ENCODE results near the gene NPC1. TPM values are rescaled to one million over a fixed set of nuclear protein-coding genes. Genes with fewer than 3 reads are reported as not detected.

Gene NPC1
- total RNA-seq, 1 donor from 2014 or later, result 24.1 TPM

DNA sequence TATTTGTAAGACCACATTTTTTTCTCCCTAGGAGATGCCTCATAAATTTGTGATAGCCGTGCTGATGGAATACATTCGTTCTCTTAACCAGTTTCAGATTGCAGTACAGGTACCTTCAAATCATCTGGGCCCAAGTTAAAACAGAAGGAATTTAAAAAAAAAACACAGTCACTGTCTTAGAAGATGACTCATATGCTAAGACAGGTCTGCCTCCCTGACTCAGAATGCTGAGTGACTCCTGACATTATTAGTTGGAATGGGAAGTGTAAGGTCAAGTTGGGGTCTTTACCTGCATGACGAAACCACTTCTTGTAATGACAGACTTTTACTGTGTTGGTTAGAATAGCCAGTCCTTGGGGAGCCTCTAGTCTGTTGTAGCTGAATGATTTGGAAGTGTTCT, 56.7 kb downstream of the NPC1 start:
- H3K27ac Mint-ChIP-seq (ENCODE audit: unreplicated experiment), result no peak overlapping the region
- TF ChIP-seq, protein P1, sequence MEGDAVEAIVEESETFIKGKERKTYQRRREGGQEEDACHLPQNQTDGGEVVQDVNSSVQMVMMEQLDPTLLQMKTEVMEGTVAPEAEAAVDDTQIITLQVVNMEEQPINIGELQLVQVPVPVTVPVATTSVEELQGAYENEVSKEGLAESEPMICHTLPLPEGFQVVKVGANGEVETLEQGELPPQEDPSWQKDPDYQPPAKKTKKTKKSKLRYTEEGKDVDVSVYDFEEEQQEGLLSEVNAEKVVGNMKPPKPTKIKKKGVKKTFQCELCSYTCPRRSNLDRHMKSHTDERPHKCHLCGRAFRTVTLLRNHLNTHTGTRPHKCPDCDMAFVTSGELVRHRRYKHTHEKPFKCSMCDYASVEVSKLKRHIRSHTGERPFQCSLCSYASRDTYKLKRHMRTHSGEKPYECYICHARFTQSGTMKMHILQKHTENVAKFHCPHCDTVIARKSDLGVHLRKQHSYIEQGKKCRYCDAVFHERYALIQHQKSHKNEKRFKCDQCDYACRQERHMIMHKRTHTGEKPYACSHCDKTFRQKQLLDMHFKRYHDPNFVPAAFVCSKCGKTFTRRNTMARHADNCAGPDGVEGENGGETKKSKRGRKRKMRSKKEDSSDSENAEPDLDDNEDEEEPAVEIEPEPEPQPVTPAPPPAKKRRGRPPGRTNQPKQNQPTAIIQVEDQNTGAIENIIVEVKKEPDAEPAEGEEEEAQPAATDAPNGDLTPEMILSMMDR (IDR thresholded peaks at IDR 0.05; ENCODE audit: unreplicated experiment), result no peak

DNA sequence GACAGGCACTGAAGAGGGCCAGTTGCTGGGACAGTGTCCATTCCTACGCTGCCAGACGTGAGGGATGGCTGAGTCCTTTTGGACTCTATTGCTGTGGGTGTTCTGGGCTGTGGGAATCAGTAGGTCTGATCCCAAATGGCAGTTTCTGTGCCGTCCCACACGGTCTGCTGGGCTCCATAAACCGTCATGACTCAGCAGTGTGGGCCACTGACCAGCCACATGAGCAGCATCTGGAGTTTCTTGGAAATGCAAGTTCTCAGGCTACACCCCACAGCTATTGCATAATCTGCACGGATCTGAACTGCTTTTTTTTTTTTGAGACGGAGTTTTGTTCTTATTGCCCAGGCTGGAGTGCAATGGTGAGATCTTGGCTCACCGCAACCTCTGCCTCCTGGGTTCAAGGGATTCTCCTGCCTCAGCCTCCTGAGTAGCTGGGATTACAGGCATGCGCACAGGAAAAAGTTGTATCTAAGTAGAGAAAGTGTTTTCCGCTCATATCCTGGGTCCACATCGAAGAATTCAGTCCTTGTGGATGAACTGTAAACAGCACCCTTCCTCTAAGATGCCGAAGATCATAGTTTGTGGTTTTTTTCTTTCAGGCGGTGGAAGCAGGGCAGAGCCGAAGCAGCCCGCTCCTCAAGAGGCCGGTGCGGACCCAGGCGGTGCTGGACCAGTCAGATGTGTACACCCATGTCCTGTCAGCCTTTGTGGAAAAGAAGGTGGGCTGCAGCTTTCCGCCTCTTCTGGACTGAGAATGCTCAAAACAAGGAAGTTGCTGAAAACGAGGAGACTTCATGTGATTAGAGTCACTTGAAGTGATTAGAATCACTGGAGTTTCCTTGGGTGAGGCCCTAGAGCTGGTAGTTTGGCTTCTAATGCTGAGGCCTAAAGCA, 57.5 kb downstream of the NPC1 start:
- no peak for DNase-seq (ENCODE audit: low spot score)
- H3K9me3 Mint-ChIP-seq (ENCODE audit: unreplicated experiment), result no peaks in the 10 kb centered on the region
- peaks cover 48% of the 10 kb centered on the region for H3K36me3 Mint-ChIP-seq (ENCODE audit: low read depth, unreplicated experiment)
- H3K4me3 Mint-ChIP-seq (ENCODE audit: unreplicated experiment), result peak overlapping the region; percentile 11
- TF ChIP-seq, protein P1 (IDR thresholded peaks at IDR 0.05; ENCODE audit: unreplicated experiment), result no peak
- no peaks in the 10 kb centered on the region for H3K4me1 Mint-ChIP-seq (ENCODE audit: unreplicated experiment)
- no peak overlapping the region for H3K27ac Mint-ChIP-seq (ENCODE audit: unreplicated experiment)
- no peaks in the 10 kb centered on the region for H3K27me3 Mint-ChIP-seq (ENCODE audit: unreplicated experiment)

More for the DNA sequence above, 56.7 kb downstream of the NPC1 start:
- Mint-ChIP-seq H3K9me3 (ENCODE audit: unreplicated experiment) (no peaks in the 10 kb centered on the region), H3K4me1 (ENCODE audit: unreplicated experiment) (no peaks in the 10 kb centered on the region), H3K4me3 (ENCODE audit: unreplicated experiment) (no peak overlapping the region), H3K27me3 (ENCODE audit: unreplicated experiment) (no peaks in the 10 kb centered on the region), H3K36me3 (ENCODE audit: low read depth, unreplicated experiment) (peaks cover 46% of the 10 kb centered on the region)
- no peak for DNase-seq (ENCODE audit: low spot score)

DNA sequence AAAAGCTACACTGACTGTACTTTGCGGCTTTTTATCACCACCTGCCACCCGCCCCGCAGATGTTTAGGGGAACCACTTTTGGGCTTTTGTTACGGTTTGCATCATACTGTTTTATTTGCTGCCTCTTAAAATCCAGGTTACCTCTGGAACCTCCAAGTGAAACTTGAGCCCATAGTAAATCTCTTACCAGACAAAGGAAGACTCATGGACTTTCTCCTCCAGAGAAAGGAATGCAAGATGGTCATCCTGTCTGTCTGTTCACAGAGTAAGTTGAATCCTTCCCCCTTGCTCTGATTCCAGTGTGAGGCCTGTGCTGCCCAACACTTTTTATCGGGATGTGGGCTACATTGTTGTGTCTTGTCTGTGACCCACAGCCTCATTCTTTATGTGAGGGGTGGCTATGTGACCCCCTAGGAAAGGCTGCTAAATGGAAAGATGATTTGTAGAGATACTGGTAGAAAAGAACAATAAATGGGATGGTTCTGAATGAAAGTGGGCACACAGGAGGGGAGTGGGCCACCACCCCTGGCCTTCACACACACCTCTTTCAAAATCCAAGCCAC, 59.7 kb downstream of the NPC1 start:
- TF ChIP-seq, protein P1 (IDR thresholded peaks at IDR 0.05; ENCODE audit: unreplicated experiment), result no peak
- Mint-ChIP-seq H3K27me3 (ENCODE audit: unreplicated experiment) (no peaks in the 10 kb centered on the region), H3K4me1 (ENCODE audit: unreplicated experiment) (peaks cover 11% of the 10 kb centered on the region), H3K9me3 (ENCODE audit: unreplicated experiment) (no peaks in the 10 kb centered on the region), H3K36me3 (ENCODE audit: low read depth, unreplicated experiment) (peaks cover 48% of the 10 kb centered on the region), H3K27ac (ENCODE audit: unreplicated experiment) (no peak overlapping the region), H3K4me3 (ENCODE audit: unreplicated experiment) (no peak overlapping the region)
- DNase-seq (ENCODE audit: low spot score), result no peak

DNA sequence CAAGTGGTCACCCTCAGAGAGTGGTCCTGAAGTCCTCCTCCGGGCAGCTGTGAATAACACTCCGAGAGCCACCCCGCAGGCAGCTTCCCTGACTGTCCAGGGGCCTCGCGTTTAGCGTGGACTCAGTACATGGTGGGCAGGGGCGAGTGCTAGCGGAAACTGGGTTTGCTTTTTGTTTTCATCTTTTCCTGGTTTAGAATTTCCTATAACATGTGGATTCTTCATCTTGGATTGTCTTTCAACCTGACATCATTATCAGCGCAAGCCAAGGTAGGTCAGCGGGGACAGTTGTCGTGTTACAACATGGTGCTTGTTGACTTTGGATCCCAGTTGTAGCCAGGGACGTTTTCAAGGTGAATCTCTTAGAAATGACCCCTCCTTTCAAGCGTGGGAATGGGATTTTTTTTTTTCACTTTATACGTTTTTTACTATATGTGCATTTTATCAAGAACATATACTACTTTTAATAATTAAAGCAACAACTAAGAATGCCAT, 62.0 kb downstream of the NPC1 start:
- Mint-ChIP-seq H3K36me3 (ENCODE audit: low read depth, unreplicated experiment) (peaks cover 42% of the 10 kb centered on the region), H3K9me3 (ENCODE audit: unreplicated experiment) (no peaks in the 10 kb centered on the region), H3K4me1 (ENCODE audit: unreplicated experiment) (peaks cover 11% of the 10 kb centered on the region), H3K4me3 (ENCODE audit: unreplicated experiment) (no peak overlapping the region), H3K27me3 (ENCODE audit: unreplicated experiment) (no peaks in the 10 kb centered on the region), H3K27ac (ENCODE audit: unreplicated experiment) (no peak overlapping the region)
- TF ChIP-seq, protein P1 (IDR thresholded peaks at IDR 0.05; ENCODE audit: unreplicated experiment), result no peak
- no peak for DNase-seq (ENCODE audit: low spot score)

All from endothelial cell (in vitro differentiated cells).